ENCODE data around the gene PI4KA.

The PI4KA gene

DNA sequence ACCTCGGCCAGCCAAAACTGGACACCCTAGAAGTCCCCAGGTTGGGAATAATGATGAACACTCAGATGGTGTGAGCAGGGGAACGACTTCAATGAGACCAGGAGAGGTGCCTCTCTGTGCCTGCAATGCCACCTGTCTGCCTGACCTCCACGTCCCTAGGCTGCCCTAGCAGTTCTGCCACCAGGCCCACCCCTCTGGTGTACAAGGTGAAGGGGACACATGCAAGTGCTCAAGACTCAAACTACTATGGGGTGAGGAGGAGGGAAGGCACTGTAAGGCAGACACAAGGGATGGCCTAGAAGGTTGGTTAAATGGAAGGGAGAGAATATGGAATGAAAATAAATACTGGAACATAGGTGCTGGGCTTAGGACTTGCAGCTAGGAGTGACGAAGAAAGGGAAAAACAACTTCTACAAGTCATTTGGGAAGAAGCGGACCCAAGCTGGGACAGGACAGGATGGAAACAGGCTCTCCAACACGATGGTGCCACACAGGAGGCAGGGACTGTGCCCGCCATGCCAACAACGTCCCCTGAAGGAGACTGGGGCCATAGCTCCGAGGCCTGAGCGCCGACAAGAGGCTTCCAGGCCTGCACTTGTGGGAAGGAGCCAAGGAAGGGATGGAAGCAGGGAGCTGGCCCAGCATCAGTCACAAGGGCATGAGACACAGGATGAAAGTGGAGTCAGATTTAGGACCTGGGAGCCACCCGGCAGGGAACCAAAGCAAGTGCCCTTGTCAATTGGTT lies 66.2 kb downstream of the PI4KA start:
- no peak for DNase-seq

DNA sequence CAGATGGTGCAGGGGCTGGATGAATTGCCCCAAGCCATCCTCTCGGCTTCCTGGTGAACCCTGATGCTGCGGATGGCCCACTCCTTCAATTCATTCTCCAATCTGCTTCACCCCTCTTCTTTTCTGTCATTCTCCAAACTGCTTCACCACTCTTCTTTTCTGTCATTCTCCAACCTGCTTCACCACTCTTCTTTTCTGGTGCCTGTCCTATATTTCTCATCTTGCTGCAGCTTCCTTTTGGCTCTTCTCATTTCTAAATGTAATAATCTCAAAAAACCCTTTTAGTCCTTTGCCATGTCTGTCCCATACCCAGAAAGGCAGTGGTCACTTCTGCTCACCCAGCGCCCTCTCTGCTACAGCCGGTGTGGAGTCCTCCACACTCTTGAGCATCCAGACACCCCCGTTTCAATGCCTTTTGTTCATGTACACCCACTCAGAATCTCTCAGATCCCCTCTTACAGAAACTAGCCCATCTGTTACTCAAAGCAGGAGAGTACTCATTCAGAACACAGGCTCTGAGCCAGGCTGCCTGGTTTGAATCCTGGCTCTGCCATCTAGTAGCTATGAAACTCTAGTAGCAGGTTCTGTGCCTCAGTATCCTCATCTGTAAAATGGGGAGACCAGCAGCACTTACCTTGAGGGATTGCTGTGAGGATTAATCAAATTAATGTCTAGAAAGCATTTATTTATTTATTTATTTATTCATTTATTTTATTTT lies 69.8 kb downstream of the PI4KA start:
- DNase-seq: no peak

DNA sequence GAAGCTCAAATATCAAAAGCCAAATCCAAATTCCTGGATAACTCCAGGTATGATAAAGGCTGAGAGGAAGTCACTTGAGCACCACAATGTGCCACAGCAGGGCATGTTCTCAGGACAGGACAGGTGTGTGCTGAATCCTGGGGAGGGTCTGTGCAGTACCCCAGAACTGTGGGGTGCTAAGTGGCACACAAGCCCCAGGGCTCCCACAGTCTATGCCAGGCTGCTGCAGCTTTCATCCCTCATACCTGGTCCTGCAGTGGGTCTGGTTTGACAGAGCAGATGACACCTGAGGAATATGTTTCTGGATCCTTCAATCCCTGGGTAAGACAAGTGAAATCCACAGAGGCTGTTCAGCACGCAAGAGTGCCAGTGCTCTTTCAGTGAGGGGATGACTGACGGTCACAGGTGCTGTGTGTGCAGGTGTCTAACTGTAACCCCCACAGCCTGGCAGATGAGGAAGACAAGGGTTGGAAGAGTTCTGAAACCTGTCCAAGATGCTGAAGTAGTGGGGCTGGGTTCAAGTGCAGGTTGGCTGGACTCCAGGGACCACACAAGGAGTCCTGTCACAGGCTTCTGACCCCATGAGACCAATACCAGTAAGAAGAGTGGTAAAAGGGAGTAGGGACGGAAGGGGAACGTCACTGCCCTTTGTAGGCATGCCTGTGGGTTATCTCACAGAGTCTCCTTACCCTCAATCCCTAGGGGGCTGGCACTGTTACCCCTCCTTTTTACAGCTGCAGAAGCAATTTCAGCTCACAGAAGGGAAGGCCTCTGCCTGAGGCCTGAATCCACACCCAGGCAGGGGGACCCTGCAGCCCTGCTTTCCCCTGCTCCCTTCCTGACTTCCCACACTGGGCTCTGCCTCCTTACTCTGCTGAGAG lies 70.6 kb downstream of the PI4KA start:
- no peak for DNase-seq

GRCh38 chr22:20787223-20787622 lies 71.4 kb downstream of the PI4KA start:
- DNase-seq: no peak

GRCh38 chr22:20786536-20786979 lies 72.1 kb downstream of the PI4KA start:
- DNase-seq: no peak

DNA sequence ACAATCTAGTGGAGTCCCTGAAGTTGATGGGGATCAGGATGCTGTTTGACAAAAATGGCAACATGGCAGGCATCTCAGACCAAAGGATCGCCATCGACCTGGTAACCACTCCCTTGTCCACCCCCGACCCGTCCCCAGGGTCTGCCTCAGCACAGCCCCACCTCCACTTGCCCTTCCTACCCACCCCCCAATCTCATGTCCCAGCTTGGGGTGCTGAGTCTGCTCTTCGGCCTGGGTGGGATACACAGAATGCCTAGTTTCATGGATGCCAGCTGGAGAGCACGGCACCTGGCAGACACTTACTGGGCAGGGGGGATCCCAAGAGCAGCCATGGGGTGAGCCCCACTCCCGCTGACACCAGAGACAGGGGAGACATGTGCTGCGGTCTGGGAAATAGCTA lies 72.6 kb downstream of the PI4KA start:
- DNase-seq: no peak

GRCh38 chr22:20785415-20785814 lies 73.2 kb downstream of the PI4KA start:
- no peak for DNase-seq

- DNase-seq: peak; percentile 20 to 30
These were observed 74.5 kb downstream of the PI4KA start for GRCh38 chr22:20783844-20784723.

- DNase-seq: no peak
These were observed 75.3 kb downstream of the PI4KA start for GRCh38 chr22:20783300-20783673.

- no peak for DNase-seq
These were observed 75.9 kb downstream of the PI4KA start for GRCh38 chr22:20782596-20783299.

DNA sequence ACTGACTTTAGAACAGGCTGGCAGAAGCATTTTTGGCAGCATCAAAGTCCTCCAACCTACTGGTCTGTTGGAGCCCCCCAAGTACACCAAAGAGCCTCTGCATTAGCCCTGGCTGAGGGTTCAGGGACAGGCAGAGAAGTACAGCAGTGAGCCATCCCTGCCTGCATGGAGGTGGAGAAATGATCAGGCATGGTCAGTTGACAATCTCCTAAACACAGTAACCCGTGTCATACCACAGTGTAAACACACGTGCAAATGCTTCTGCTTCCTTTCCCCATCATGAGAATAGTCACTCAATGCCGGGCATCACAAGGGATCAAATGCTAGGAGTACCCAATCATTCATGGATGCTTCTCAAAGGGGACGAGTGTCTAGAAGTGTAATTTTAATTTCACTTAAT lies 76.5 kb downstream of the PI4KA start:
- no peak for DNase-seq

DNA sequence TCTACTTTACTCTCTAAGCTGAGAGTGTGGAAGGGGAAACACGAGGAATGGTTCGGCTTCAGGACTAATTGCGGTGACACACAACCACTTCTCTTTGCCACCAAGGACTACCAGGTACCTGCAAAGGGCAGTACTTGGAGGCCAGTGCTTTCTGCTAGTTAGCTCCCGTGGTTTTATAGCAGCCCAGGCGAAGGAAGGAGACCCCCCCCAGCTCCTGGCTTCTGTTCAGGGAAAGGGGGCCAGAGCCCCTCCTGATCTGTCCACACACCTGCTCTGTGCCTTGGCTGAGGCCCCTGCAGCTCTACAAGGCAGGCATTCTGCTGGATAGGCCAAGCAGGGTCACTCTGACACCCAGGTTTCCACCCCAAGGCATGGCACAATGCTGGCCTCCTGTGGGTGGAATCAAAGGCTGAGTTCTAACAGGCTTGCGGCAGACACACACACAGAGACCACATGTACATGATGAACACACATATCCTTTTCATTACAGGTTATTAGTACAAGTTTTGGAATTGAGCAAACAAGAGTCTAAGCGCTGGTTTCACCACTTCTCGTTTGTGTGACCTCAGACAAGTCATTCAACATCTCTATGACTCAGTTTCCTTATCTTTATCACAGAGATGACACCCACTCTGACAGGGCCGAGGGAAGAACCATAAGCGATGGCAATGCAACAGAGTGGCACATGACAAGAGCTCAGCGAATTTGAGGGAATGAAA lies 77.2 kb downstream of the PI4KA start:
- DNase-seq: no peak

DNA sequence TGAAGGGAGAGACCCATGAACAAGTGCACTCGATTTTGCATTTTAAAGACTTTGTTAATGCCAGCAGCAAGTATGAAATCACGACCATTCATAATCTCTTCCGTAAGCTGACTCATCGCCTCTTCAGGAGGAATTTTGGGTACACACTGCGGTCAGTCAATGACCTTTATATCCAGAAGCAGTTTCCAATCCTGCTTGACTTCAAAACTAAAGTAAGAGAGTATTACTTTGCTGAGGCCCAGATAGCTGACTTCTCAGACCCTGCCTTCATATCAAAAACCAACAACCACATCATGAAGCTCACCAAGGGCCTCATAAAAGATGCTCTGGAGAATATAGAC lies 78.8 kb downstream of the PI4KA start:
- no peak for DNase-seq

DNA sequence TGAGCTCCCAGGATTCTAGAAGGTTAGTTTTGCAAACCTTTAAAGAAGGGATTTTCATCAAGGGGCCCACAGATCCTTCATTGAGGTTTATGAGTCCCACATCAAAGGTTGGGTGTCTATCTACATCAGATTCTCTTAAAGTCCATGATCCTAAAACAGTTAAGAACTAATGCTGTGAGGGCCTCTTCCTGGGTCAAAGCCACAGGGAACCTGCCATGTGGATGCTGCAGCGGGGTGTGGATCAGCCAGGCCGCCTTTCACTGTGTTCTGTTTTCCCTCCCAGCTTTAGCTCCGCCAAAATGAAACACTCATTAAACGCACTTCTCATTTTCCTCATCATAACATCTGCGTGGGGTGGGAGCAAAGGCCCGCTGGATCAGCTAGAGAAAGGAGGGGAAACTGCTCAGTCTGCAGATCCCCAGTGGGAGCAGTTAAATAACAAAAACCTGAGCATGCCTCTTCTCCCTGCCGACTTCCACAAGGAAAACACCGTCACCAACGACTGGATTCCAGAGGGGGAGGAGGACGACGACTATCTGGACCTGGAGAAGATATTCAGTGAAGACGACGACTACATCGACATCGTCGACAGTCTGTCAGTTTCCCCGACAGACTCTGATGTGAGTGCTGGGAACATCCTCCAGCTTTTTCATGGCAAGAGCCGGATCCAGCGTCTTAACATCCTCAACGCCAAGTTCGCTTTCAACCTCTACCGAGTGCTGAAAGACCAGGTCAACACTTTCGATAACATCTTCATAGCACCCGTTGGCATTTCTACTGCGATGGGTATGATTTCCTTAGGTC lies 79.4 kb downstream of the PI4KA start:
- DNase-seq: no peak

- DNase-seq: no peak
These were observed 81.0 kb downstream of the PI4KA start for GRCh38 chr22:20777420-20778177.

- DNase-seq: no peak
These were observed 81.8 kb downstream of the PI4KA start for GRCh38 chr22:20776624-20777405.

DNA sequence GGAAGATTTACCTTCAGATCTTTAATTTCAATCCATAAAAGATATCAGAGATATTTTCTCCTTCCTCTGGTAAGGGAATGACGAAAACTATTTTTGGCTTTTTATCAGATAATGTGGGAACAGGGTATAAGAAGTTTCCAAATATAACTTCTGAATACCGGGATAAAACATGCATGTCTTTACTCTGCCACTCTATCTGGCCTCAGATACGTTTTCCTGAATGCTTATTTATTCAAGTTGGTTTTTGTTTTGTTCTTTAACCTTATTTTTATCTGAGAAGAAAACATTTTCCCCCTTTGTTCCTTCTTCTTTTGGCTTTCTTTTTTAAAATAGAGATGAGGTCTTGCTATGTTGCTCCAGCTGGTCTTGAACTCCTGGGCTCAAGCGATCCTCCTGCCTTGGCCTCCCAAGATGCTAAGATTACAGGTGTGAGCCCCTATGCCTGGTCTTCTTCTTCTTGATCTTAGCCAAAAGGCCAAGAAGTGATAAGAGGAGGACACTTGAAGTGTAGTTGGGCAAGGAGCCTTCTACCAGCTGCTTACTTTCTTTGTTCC lies 83.2 kb downstream of the PI4KA start:
- DNase-seq: no peak

DNA sequence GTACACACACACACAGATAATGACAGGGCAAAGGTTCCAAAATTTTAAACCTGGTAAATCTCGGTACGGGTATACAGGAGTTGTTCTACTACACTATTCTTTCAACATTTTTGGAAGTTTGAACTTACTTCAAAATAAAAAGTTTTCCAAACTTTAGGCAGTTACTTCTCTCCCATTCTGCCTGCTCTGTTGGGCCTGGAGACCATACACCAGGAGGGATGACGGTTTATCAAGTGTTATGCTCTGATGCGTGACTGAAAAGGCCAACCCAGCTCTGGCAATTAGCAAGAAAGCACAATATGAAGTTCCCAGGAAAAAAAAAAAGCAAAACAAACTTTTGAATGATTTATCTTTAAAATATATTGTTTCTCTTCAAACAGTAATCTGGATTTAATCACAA lies 83.7 kb downstream of the PI4KA start:
- DNase-seq: no peak
